ENCODE measurements around the gene KIF1C.

The KIF1C gene

DNA sequence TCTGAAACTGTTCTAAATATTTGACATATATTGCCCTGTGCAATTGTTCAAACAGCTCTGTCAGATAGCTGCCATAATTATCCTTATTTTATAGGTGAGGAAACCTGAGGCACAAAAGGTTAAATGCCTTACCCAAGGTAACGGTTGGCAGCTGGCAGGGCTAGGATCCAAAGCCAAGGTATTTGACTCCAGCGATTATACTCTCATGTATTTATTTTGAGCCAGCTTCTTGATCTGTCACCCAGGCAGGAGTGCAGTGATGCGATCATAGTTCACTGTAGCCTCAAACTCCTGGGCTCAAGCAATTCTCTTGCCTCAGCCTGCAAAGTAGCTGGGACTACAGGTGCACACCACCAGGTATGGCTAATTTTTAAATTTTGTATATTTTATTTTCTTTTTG, 39.6 kb upstream of the KIF1C start:
- peaks cover 19% of the 10 kb centered on the region for H3K36me3 ChIP-seq (ENCODE audit: insufficient read depth, low read length)
- H3K4me2 ChIP-seq (ENCODE audit: low read length), result no peak overlapping the region
- peaks cover 14% of the 10 kb centered on the region for H3K4me1 ChIP-seq (ENCODE audit: control insufficient read depth, insufficient read depth, low read length)
- H3K27me3 ChIP-seq (ENCODE audit: control insufficient read depth, insufficient read depth, low read length), result no peaks in the 10 kb centered on the region
- no peak overlapping the region for H3K9ac ChIP-seq (ENCODE audit: low read depth, low read length)
- no peaks in the 10 kb centered on the region for H3K9me3 ChIP-seq (replicated peaks; ENCODE audit: low read length)
- H3K4me3 ChIP-seq (ENCODE audit: low read length), result no peak overlapping the region

DNA sequence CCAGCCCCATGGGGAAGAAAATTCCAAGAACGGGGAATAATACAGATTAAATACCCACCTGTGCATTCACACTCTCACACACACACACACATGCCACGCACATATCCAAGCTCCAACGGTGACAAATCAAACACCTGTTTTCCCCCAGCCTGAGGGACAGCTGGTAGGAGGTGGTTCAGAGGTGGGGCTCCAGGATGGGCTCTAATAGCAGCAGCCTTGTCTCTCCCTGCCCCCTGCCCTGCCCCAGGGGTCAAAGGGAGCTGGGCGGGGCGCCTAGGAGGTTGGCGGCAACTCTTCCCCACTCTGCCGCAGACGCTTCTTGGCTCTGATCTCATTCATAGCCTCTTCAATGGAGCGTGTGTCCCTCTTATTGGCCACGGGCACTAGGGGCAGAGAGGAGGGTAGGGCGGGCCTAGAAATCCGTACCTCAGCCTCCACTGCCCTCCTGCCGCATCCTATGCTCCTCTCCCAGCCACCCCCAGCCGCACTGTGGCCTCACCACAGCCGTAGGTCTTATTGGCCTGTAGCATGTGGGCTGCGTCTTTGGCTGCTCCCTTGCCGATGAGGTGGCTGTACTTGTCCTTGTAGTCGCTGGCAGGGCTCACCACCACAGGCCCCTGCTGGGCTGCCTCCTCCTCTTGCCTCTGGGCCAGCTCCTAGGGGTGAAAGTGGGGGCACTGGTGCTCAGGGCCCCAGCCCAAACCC, 38.3 kb upstream of the KIF1C start:
- H3K36me3 ChIP-seq (ENCODE audit: insufficient read depth, low read length), result peaks cover 19% of the 10 kb centered on the region
- H3K4me1 ChIP-seq (ENCODE audit: control insufficient read depth, insufficient read depth, low read length), result peaks cover under 1% of the 10 kb centered on the region
- H3K4me2 ChIP-seq (ENCODE audit: low read length), result no peak overlapping the region
- no peak overlapping the region for H3K4me3 ChIP-seq (ENCODE audit: low read length)
- no peaks in the 10 kb centered on the region for H3K9me3 ChIP-seq (replicated peaks; ENCODE audit: low read length)
- H3K27me3 ChIP-seq (ENCODE audit: control insufficient read depth, insufficient read depth, low read length), result no peaks in the 10 kb centered on the region
- H3K9ac ChIP-seq (ENCODE audit: low read depth, low read length), result no peak overlapping the region

DNA sequence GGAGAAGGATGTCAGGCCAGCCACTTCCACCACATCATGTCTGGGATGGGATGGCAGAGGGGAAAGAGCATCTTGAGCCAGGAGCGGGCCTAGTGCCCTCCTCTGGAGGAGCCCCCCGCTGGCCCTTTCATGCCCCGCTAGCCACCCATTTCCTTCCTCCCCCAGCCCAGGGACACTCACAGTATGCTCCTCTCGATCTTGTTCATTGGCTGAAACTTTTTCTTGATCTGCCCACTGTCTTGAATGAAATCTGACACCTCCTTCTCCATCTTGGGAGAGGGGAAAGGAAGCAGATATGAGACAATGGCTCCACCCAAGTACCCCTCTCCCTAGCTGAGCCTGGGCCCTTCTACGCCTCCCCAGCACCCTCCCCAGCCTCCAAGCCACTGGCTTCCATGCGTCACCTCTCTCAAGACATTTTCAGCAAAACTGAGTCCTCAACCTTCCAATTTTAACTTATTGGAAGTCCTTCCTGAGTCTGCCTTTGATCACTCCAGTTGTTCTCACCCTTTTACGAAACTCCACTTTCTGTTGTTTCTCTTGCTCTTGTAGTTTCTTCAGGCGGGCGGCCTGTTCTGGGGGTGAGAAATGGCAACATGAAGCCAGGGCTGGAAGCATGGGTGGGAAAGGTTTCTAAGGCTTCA, 37.3 kb upstream of the KIF1C start:
- no peak overlapping the region for H3K4me3 ChIP-seq (ENCODE audit: low read length)
- no peaks in the 10 kb centered on the region for H3K27me3 ChIP-seq (ENCODE audit: control insufficient read depth, insufficient read depth, low read length)
- H3K4me2 ChIP-seq (ENCODE audit: low read length), result no peak overlapping the region
- no peak overlapping the region for H3K9ac ChIP-seq (ENCODE audit: low read depth, low read length)
- H3K9me3 ChIP-seq (replicated peaks; ENCODE audit: low read length), result no peaks in the 10 kb centered on the region
- H3K36me3 ChIP-seq (ENCODE audit: insufficient read depth, low read length), result peaks cover 23% of the 10 kb centered on the region
- no peaks in the 10 kb centered on the region for H3K4me1 ChIP-seq (ENCODE audit: control insufficient read depth, insufficient read depth, low read length)

DNA sequence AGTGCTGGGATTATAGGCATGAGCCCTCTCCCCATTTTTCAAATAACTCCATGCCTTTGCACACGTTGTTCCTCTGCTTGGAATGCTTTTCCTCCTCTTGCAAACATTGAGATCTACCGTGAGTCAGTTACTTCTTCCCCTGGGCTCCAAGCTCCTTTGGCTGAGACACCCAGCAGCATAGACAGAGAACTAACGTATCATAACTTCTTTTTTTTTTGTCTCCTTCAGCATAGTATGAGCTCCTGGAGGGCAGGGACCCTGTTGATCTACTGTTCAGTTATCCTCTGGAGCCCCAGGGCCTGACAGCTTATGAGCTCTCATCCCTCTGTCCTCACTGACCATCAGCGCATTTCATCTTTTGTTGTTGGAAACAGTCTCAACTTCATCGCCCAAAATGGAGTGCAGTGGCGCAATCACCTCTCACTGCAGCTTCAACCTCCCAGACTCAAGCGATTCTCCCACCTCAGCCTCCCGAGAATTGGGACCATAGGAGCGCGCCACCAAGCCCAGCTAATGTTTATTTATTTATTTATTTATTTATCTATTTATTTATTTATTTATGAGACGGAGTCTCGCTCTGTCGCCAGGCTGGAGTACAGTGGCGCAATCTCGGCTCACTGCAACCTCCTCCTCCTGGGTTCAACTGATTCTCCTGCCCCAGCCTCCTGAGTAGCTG, 32.3 kb upstream of the KIF1C start:
- no peaks in the 10 kb centered on the region for H3K27me3 ChIP-seq (ENCODE audit: control insufficient read depth, insufficient read depth, low read length)
- H3K4me1 ChIP-seq (ENCODE audit: control insufficient read depth, insufficient read depth, low read length), result peaks cover 31% of the 10 kb centered on the region
- H3K9ac ChIP-seq (ENCODE audit: low read depth, low read length), result no peak overlapping the region
- no peaks in the 10 kb centered on the region for H3K9me3 ChIP-seq (replicated peaks; ENCODE audit: low read length)
- H3K4me2 ChIP-seq (ENCODE audit: low read length), result no peak overlapping the region
- no peak overlapping the region for H3K4me3 ChIP-seq (ENCODE audit: low read length)
- peaks cover 23% of the 10 kb centered on the region for H3K36me3 ChIP-seq (ENCODE audit: insufficient read depth, low read length)

DNA sequence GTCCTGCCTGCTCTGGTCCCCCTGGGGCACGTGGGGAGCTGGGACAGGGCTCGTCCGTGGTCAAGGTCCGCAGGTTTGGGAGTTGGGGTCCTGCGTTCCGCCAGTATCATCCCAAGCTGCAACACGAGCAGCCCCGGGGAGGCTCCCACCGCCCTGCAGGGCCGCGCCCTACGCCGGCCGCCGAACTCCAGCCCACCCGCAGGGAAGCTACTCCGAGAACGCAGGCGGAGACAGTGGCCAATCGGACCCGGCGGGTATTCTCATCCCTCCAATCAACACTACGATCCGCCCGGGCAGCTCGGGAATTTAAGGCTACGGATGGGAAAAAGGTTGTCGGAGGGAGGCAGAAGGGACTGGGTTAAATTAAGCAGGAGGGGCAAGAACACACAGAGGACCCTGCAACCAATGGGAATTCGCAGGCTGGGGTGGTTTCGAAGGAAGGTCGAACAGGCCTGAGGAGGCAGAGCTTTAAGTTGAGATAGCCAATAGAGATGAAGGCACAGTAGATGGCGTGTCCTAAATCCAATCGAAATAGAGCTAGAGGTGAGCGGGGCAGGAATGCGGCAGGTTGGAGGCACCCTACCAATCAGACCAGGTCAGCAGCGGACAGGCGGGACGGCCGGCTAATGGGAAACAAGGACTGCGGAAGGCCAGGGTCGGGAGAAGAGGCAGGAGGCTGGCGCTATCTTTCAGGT, 30.8 kb upstream of the KIF1C start:
- peaks cover 31% of the 10 kb centered on the region for H3K4me1 ChIP-seq (ENCODE audit: control insufficient read depth, insufficient read depth, low read length)
- peak overlapping the region; percentile 95 for H3K9ac ChIP-seq (ENCODE audit: low read depth, low read length)
- no peaks in the 10 kb centered on the region for H3K9me3 ChIP-seq (replicated peaks; ENCODE audit: low read length)
- no peaks in the 10 kb centered on the region for H3K27me3 ChIP-seq (ENCODE audit: control insufficient read depth, insufficient read depth, low read length)
- H3K4me2 ChIP-seq (ENCODE audit: low read length), result peak overlapping the region; percentile 99
- H3K4me3 ChIP-seq (ENCODE audit: low read length), result peak overlapping the region; percentile 87
- peaks cover 24% of the 10 kb centered on the region for H3K36me3 ChIP-seq (ENCODE audit: insufficient read depth, low read length)

DNA sequence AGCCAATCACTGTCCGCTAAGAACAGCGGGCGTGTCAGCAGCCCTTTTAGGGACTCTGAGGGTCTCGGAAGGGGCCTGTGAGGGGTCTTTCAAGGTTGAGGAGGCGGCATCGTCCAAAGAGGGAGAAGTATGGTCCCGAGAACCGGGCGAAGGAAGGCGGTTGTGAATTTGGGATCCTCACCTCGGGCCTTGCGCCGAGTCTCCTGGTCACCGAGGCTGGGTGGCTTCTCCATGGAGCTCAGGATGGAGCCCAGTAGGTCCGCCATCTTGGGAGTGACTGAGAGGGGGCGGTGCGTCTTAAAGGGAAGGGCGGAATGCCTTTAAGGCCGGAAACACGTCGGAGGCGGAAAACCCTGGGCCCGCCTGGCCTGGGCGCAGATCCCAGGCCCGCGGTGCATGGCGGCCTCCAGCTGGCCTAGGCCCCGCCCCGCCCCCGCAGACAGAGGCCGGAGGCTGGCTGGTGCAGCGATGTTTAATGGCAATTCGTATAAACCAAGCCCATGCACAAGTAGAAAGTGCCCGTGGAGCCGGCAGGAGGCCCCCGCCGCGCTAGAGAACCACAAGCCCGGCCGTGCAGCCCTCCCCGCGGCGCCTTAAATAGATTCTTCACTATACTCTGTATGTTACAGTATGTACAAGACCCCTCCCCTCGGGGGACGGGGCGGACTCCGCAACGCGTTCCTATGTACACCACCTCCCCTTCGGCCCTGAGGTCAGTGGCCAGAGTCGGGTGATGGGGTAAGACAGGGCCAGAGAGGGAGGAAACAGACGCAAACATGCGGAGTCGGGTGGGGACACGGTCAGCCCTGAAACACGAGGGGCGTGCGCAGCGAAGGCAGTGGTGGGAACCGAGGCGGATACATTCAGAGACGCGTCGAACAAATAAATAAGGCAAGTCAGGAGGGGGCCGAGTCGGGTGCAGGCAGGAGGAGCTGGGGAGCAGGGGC, 29.9 kb upstream of the KIF1C start, which contains the start of gene SPAG7:
Gene SPAG7 (minus strand): TSS at position 279 of the 947 bp plus-strand sequence. CDS start 13 bp downstream, at position 266.
- Histone ChIP-seq H3K36me3 (ENCODE audit: insufficient read depth, low read length) (peaks cover 32% of the 10 kb centered on the region), H3K9me3 (replicated peaks; ENCODE audit: low read length) (no peaks in the 10 kb centered on the region), H3K4me2 (ENCODE audit: low read length) (peak within 1 kb of the TSS; percentile 99), H3K4me3 (ENCODE audit: low read length) (peak within 1 kb of the TSS; percentile 87), H3K27me3 (ENCODE audit: control insufficient read depth, insufficient read depth, low read length) (no peaks in the 10 kb centered on the region), H3K9ac (ENCODE audit: low read depth, low read length) (peak within 1 kb of the TSS; percentile 95), H3K4me1 (ENCODE audit: control insufficient read depth, insufficient read depth, low read length) (peaks cover 31% of the 10 kb centered on the region)

DNA sequence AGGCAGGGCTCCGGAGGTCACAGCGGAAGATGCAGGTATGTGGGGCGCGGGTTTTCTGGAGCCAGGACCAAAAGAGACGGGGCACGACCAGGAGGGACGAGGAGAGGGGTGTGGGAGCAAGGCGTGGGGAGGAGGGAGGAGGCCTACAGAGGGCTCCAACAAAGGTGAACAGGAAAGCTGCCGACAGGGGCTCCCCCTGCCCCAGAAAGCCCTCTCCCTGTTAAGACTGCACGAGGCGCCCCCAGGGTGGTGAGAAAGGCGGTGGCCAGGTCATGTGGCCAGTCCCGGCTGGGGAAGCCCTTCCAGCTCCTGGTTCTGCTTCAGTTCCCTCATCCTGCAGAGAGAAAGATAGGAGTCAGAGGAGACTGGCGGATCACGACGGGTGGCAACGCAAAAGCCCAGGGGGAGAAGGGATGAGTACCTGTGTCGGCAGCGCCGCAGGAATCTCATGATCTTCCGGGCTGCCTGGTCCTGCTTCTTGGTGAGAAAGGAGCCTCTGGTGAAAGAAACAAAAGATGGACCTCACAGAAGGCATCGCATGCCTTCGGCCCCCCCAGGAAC, 29.2 kb upstream of the KIF1C start:
- H3K4me1 ChIP-seq (ENCODE audit: control insufficient read depth, insufficient read depth, low read length), result peaks cover 31% of the 10 kb centered on the region
- H3K36me3 ChIP-seq (ENCODE audit: insufficient read depth, low read length), result peaks cover 40% of the 10 kb centered on the region
- peak overlapping the region; percentile 95 for H3K9ac ChIP-seq (ENCODE audit: low read depth, low read length)
- H3K4me3 ChIP-seq (ENCODE audit: low read length), result peak overlapping the region; percentile 87
- peak overlapping the region; percentile 99 for H3K4me2 ChIP-seq (ENCODE audit: low read length)
- H3K9me3 ChIP-seq (replicated peaks; ENCODE audit: low read length), result no peaks in the 10 kb centered on the region
- H3K27me3 ChIP-seq (ENCODE audit: control insufficient read depth, insufficient read depth, low read length), result no peaks in the 10 kb centered on the region

DNA sequence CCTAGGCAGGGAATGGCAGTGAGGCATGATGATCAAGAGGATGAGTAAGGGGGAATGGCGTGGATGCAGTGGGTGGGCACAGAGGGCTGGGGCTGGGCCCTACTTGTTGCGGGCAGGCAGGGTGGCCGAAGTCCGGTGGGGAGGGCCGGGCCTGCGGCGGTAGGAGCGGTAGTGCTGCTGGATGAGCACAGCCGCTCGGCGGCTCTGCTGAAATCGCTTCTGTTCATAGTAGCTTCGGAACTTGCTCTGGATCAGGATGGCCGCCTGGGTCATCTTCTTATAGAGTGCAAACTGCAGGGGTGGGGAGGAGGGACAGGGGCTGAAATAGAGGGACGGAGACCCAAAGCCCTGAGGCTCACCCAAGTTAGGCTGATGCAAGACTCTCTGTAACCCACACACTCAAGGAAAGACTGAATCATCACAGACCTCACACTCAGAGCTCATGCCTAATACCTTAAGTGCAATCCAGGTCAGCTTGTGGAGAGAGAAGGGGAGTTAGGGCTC, 28.7 kb upstream of the KIF1C start:
- H3K4me3 ChIP-seq (ENCODE audit: low read length), result peak overlapping the region; percentile 87
- peak overlapping the region; percentile 99 for H3K4me2 ChIP-seq (ENCODE audit: low read length)
- H3K4me1 ChIP-seq (ENCODE audit: control insufficient read depth, insufficient read depth, low read length), result peaks cover 31% of the 10 kb centered on the region
- H3K9me3 ChIP-seq (replicated peaks; ENCODE audit: low read length), result no peaks in the 10 kb centered on the region
- peaks cover 45% of the 10 kb centered on the region for H3K36me3 ChIP-seq (ENCODE audit: insufficient read depth, low read length)
- H3K27me3 ChIP-seq (ENCODE audit: control insufficient read depth, insufficient read depth, low read length), result no peaks in the 10 kb centered on the region
- H3K9ac ChIP-seq (ENCODE audit: low read depth, low read length), result peak overlapping the region; percentile 95

DNA sequence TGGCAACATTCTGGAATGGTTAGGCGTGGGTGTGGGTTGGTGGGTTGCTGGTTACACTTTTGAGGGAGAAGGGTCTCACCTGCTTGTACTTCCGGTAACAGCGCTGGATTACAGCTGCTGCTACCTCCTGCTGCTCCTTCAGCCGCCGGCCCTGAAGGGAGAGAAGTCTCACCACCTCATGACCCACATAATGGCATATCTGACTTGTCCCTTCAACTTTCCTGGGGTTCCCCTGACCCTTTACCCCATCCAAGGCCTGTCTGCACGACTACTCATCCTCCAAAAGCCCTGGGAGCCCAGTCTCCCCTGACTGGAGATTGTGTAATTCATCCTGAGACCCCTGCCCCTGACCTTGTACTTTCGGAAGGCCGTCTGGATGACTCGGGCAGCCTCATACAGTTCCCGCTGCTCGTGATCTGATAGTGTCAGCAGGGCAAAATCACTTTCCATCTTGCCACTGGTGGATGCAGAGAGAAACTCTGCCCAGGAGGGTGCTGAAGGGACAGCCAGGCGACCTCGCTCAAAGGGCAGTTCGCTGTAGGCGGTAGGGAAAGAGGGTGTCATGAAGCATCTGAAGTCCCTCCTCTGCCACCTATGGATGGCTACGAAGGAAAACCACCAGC, 28.1 kb upstream of the KIF1C start:
- H3K4me1 ChIP-seq (ENCODE audit: control insufficient read depth, insufficient read depth, low read length), result peaks cover 31% of the 10 kb centered on the region
- H3K9me3 ChIP-seq (replicated peaks; ENCODE audit: low read length), result no peaks in the 10 kb centered on the region
- peak overlapping the region; percentile 99 for H3K4me2 ChIP-seq (ENCODE audit: low read length)
- no peaks in the 10 kb centered on the region for H3K27me3 ChIP-seq (ENCODE audit: control insufficient read depth, insufficient read depth, low read length)
- H3K9ac ChIP-seq (ENCODE audit: low read depth, low read length), result peak overlapping the region; percentile 95
- H3K36me3 ChIP-seq (ENCODE audit: insufficient read depth, low read length), result peaks cover 49% of the 10 kb centered on the region
- H3K4me3 ChIP-seq (ENCODE audit: low read length), result peak overlapping the region; percentile 87

DNA sequence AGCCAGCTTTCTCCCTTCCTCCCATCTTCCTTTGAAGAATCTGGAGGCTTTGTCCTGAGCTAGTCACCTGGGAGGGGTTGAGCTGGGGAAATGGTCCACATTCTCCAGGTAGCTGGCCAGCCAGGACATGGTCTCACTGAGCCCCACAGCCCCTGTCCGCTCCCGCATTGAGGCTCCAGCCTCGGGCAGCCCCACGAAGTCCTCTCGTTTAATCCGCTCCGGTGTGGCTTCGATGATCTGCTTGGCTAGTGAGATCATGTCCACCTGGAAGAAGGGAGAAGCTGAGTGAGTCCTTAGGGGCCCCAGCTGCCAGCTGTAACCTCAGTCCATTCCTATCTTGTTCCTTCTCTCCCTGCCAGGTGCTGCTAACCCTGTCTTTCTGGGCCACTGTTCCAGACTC, 27.5 kb upstream of the KIF1C start:
- Histone ChIP-seq H3K36me3 (ENCODE audit: insufficient read depth, low read length) (peaks cover 50% of the 10 kb centered on the region), H3K9me3 (replicated peaks; ENCODE audit: low read length) (no peaks in the 10 kb centered on the region), H3K9ac (ENCODE audit: low read depth, low read length) (no peak overlapping the region), H3K4me1 (ENCODE audit: control insufficient read depth, insufficient read depth, low read length) (peaks cover 31% of the 10 kb centered on the region), H3K4me2 (ENCODE audit: low read length) (no peak overlapping the region), H3K4me3 (ENCODE audit: low read length) (no peak overlapping the region), H3K27me3 (ENCODE audit: control insufficient read depth, insufficient read depth, low read length) (no peaks in the 10 kb centered on the region)
